Endothelial cell of umbilical vein (primary cell): ENCODE results near the gene SPTB. TPM values are rescaled to one million over a fixed set of nuclear protein-coding genes. Genes with fewer than 3 reads are reported as not detected.

Experiments
- BruUV-seq: library from RNA; stranded (reverse); fragments of 400-500 nt; replicated peaks from 2 replicates; lab custom pipeline; 2021; lab: Mats Ljungman, UMichigan
- CTCF ChIA-PET: fragments of 300-600, 350-600 bp; sonication (Branson Sonifier 250); formaldehyde crosslinking; loops from one replicate; lab custom pipeline; 2021; ENCODE audit warnings: antibody characterized with exemption, inconsistent platforms; lab: Charles Lee
- POLR2A ChIA-PET: fragments of 300-600, 350-600 bp; sonication (Branson Sonifier 250); formaldehyde crosslinking; loops from one replicate; lab custom pipeline; 2021; ENCODE audit warnings: antibody characterized with exemption, inconsistent platforms; lab: Charles Lee
- DNase-seq: peaks from one replicate; pipeline ENCODE4 v3.0.0-alpha.2; 2011; ENCODE audit warnings: low read depth, low spot score
- FAIRE-seq: peaks from 2 replicates; lab custom pipeline; 2011; peaks lifted over from hg19 to GRCh38; lab: Jason Lieb, UNC
- H2AFZ ChIP-seq: 2 replicates; pipeline ENCODE4 v1.6.0; 2012; ENCODE audit warnings: low read depth, low read length, control low read depth, inconsistent platforms
- H3K27ac ChIP-seq: 2 replicates; pipeline ENCODE4 v1.5.1; 2011; ENCODE audit warnings: low read depth, mild to moderate bottlenecking, control low read depth, low read length, moderate library complexity; ENCODE audit not compliant: insufficient read depth
- H3K27me3 ChIP-seq, 2 experiments: 2 replicates each; pipeline versions ENCODE4 v1.6.0 to v1.6.1; 2011; ENCODE audit warnings: low read length in 2 of 2, mixed read lengths in 1 of 2; ENCODE audit not compliant: control insufficient read depth in 2 of 2, insufficient read depth in 2 of 2
- H3K36me3 ChIP-seq, 2 experiments: 2 replicates in 1 of 2; 3 replicates in 1 of 2; pipeline ENCODE4 v1.5.1; 2011; ENCODE audit warnings: low read length in 2 of 2, mild to moderate bottlenecking in 1 of 2, moderate library complexity in 1 of 2; ENCODE audit not compliant: control insufficient read depth in 2 of 2, insufficient read depth in 2 of 2; ENCODE audit errors: extremely low read depth in 1 of 2
- H3K4me1 ChIP-seq: 3 replicates; pipeline ENCODE4 v1.5.1; 2011; ENCODE audit warnings: mild to moderate bottlenecking, low read length; ENCODE audit not compliant: control insufficient read depth, insufficient read depth; ENCODE audit errors: extremely low read depth
- H3K4me2 ChIP-seq: 2 replicates; pipeline ENCODE4 v1.6.1; 2011; ENCODE audit warnings: low read length, control low read depth, mixed read lengths; ENCODE audit not compliant: insufficient read depth
- H3K4me3 ChIP-seq, 3 experiments: fragments of 200-600 bp in 1 of 3; sonication (generic), shearing (Covaris generic) in 1 of 3; replicated peaks in 1 of 3; 2 replicates each; pipeline ENCODE4 v1.5.1; 2011 to 2016; ENCODE audit warnings: control low read depth in 3 of 3, low read length in 3 of 3, mild to moderate bottlenecking in 2 of 3, inconsistent platforms in 1 of 3, low read depth in 1 of 3, moderate library complexity in 1 of 3; ENCODE audit not compliant: insufficient read depth in 1 of 3
- H3K79me2 ChIP-seq: 2 replicates; pipeline ENCODE4 v1.6.0; 2012; ENCODE audit warnings: low read length, inconsistent platforms; ENCODE audit not compliant: control insufficient read depth, insufficient read depth
- H3K9ac ChIP-seq: replicated peaks from 2 replicates; pipeline ENCODE3; 2011; ENCODE audit warnings: low read length, control low read depth; ENCODE audit not compliant: insufficient read depth; ENCODE audit errors: extremely low read depth
- H3K9me1 ChIP-seq: replicated peaks from 3 replicates; pipeline ENCODE4 v1.6.0; 2011; ENCODE audit warnings: mild to moderate bottlenecking, low read length; ENCODE audit not compliant: control insufficient read depth, insufficient read depth; ENCODE audit errors: extremely low read depth
- H3K9me3 ChIP-seq: replicated peaks from 2 replicates; pipeline ENCODE4 v1.5.1; 2012; ENCODE audit warnings: low read length, inconsistent platforms; ENCODE audit not compliant: control insufficient read depth, insufficient read depth
- H4K20me1 ChIP-seq: replicated peaks from 2 replicates; pipeline ENCODE3; 2011; ENCODE audit warnings: mild to moderate bottlenecking, low read length; ENCODE audit not compliant: control insufficient read depth, insufficient read depth; ENCODE audit errors: extremely low read depth
- EZH2 ChIP-seq: IDR thresholded peaks from 2 replicates; pipeline ENCODE4 v1.6.1; 2012; ENCODE audit warnings: borderline replicate concordance, low read depth, mild to moderate bottlenecking, moderate library complexity, low read length, inconsistent platforms; ENCODE audit not compliant: severe bottlenecking
- FOS ChIP-seq: IDR thresholded peaks from 2 replicates; pipeline ENCODE4 v1.6.1; 2011; ENCODE audit warnings: mild to moderate bottlenecking, low read length, moderate library complexity, borderline replicate concordance; ENCODE audit not compliant: insufficient read depth
- GATA2 ChIP-seq: IDR thresholded peaks from 2 replicates; pipeline ENCODE4 v1.7.0; 2011; ENCODE audit warnings: low read depth, mild to moderate bottlenecking, moderate library complexity, mixed read lengths, low read length; ENCODE audit not compliant: insufficient read length, insufficient read depth
- JUN ChIP-seq: IDR thresholded peaks from 2 replicates; pipeline ENCODE4 v1.6.1; 2011; ENCODE audit warnings: borderline replicate concordance, low read depth; ENCODE audit not compliant: insufficient read length, insufficient read depth
- MYC ChIP-seq: IDR thresholded peaks from one replicate; pipeline ENCODE4 v1.6.1; 2011; ENCODE audit warnings: mild to moderate bottlenecking, low read depth, low read length
- POLR2A ChIP-seq: IDR thresholded peaks from 2 replicates; pipeline ENCODE4 v1.6.1; 2012; ENCODE audit warnings: low read depth, mild to moderate bottlenecking, control low read depth, low read length
- POLR2AphosphoS5 ChIP-seq: IDR thresholded peaks from 2 replicates; pipeline ENCODE4 v1.6.1; 2012; ENCODE audit warnings: low read depth, mild to moderate bottlenecking, control low read depth, low read length, moderate library complexity; ENCODE audit not compliant: insufficient read depth
- dilution Hi-C: fragments of 300-500 bp; cut with MboI; formaldehyde crosslinking; loops from one replicate; pipeline ENCODE4 v1.15.0; 2019; ENCODE audit warnings: low sequenced_read_pairs; ENCODE audit not compliant: extremely low pct_ligation_motif_present
- intact Hi-C: fragments of 100-400 bp; cut with micrococcal nuclease; formaldehyde crosslinking; loops from one replicate; pipeline ENCODE4 v1.10.0; 2022
- polyA plus RNA-seq, 4 experiments: library from polyadenylated mRNA; depleted of rRNA in 3 of 4; stranded (reverse) in 3 of 4; unstranded in 1 of 4; fragments of >200 nt; gene quantifications; 2 replicates each; pipeline versions ENCODE4 v1.2.1 to v1.2.3, GENCODE V29; 2011 to 2012; ENCODE audit warnings: missing spikeins in 1 of 4
- total RNA-seq: library from RNA; stranded (reverse); gene quantifications from 2 replicates; pipeline ENCODE4 v1.2.3, GENCODE V29; 2021
- TF ChIP-seq, protein P1 (sequence below), 2 donors: IDR thresholded peaks; 1 replicate in 1 of 2; 2 replicates in 1 of 2; pipeline ENCODE4 v1.5.1; 2011; ENCODE audit warnings: low read length in 2 of 2, mild to moderate bottlenecking in 2 of 2, moderate library complexity in 2 of 2, control low read depth in 1 of 2, inconsistent platforms in 1 of 2, low read depth in 1 of 2; ENCODE audit not compliant: insufficient read depth in 1 of 2; ENCODE audit errors: extremely low read depth in 1 of 2
- TF ChIP-seq, protein P2 (sequence below): IDR thresholded peaks from 2 replicates; pipeline ENCODE4 v1.6.1; 2011; ENCODE audit not compliant: insufficient read depth, insufficient read length

The SPTB gene
- total and polyA plus RNA-seq, 2 donors (not counting 3 experiments of a cell fraction or from before 2014, with no cell fraction given), result 0.03 to 0.07 TPM

DNA sequence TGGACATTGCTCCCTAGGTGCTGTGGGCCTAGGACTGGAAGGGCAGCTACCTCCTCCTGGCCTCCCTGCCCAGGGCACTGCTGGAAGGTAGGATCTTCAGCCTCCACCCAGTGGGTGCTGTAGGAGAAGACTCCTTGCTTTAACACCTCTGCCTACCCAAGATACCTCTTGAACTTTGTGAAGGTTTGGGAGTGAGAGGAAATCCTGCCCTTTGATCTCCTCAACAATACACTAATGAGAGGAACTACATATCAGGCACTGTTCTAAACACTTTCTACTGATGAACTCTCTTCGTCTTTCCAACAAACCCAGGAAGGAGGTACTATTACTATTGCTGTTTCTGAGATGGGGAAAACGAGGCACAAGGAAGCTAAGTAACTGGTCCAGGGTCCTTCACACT lies 108.5 kb downstream of the SPTB start:
- Histone ChIP-seq H3K27ac (no peak overlapping the region), H3K36me3 (no peaks in the 10 kb centered on the region), H4K20me1 (no peaks in the 10 kb centered on the region), H3K27me3 (no peaks in the 10 kb centered on the region), H3K9me3 (no peaks in the 10 kb centered on the region), H3K79me2 (no peaks in the 10 kb centered on the region), H3K4me2 (no peak overlapping the region), H3K9me1 (no peaks in the 10 kb centered on the region), H3K9ac (no peak overlapping the region), H2AFZ (no peak overlapping the region), H3K4me1 (no peaks in the 10 kb centered on the region), H3K4me3 (no peak overlapping the region)
- no peak for FAIRE-seq
- DNase-seq, result no peak
- dilution Hi-C loops, result no loop called here
- BruUV-seq, result no TSS peak
- TF ChIP-seq MYC (no peak), GATA2 (no peak), EZH2 (no peak)
- TF ChIP-seq, protein P1, sequence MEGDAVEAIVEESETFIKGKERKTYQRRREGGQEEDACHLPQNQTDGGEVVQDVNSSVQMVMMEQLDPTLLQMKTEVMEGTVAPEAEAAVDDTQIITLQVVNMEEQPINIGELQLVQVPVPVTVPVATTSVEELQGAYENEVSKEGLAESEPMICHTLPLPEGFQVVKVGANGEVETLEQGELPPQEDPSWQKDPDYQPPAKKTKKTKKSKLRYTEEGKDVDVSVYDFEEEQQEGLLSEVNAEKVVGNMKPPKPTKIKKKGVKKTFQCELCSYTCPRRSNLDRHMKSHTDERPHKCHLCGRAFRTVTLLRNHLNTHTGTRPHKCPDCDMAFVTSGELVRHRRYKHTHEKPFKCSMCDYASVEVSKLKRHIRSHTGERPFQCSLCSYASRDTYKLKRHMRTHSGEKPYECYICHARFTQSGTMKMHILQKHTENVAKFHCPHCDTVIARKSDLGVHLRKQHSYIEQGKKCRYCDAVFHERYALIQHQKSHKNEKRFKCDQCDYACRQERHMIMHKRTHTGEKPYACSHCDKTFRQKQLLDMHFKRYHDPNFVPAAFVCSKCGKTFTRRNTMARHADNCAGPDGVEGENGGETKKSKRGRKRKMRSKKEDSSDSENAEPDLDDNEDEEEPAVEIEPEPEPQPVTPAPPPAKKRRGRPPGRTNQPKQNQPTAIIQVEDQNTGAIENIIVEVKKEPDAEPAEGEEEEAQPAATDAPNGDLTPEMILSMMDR (IDR thresholded peaks at IDR 0.05; ENCODE audit: extremely low read depth in 1 of 2, insufficient read depth in 1 of 2, low read depth in 1 of 2, low read length in 2 of 2), result no peak
- TF ChIP-seq, protein P2, sequence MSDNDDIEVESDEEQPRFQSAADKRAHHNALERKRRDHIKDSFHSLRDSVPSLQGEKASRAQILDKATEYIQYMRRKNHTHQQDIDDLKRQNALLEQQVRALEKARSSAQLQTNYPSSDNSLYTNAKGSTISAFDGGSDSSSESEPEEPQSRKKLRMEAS, result no peak
- ChIA-PET CTCF (no interaction called here), POLR2A (no interaction called here)
- intact Hi-C loops, result no loop called here

DNA sequence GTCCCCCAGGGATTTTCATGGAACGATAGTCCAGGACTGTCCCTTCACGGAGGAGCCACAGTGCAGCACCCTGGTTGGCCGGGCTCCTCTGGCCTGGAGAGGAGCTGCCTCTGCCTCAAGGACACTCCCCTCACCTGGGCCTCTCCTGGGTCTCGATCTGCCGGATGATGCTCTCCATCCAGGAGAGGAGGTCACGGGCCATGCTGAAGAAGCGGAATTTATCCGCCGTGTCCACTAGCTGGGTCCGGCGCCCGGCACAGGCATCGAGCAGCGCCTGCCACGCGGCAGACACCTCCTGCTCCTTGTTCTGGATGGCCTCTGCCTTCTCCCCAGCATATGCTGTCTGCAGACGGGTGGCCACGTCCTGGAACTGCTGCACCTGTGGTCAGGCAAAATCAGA lies 109.0 kb downstream of the SPTB start:
- no peak overlapping the region for H2AFZ ChIP-seq
- H3K79me2 ChIP-seq, result no peaks in the 10 kb centered on the region
- FAIRE-seq (no peak), DNase-seq (no peak)
- dilution Hi-C loops, result no loop called here
- ChIA-PET CTCF (no interaction called here), POLR2A (no interaction called here)
- H4K20me1 ChIP-seq, result no peaks in the 10 kb centered on the region
- H3K36me3 ChIP-seq, result no peaks in the 10 kb centered on the region
- H3K9me1 ChIP-seq, result no peaks in the 10 kb centered on the region
- intact Hi-C loops, result no loop called here
- TF ChIP-seq JUN (no peak), MYC (no peak), POLR2AphosphoS5 (no peak), POLR2A (no peak), GATA2 (no peak), FOS (no peak), EZH2 (no peak)
- TF ChIP-seq, protein P1 (IDR thresholded peaks at IDR 0.05; ENCODE audit: extremely low read depth in 1 of 2, insufficient read depth in 1 of 2, low read depth in 1 of 2, low read length in 2 of 2), result no peak
- TF ChIP-seq, protein P2, result no peak
- no peak overlapping the region for H3K4me3 ChIP-seq
- BruUV-seq, result no TSS peak
- H3K27me3 ChIP-seq, result no peaks in the 10 kb centered on the region
- no peak overlapping the region for H3K4me2 ChIP-seq
- no peak overlapping the region for H3K27ac ChIP-seq
- no peaks in the 10 kb centered on the region for H3K9me3 ChIP-seq
- no peak overlapping the region for H3K9ac ChIP-seq
- H3K4me1 ChIP-seq, result no peaks in the 10 kb centered on the region
